ENCODE results near the gene JAZF1.

GRCh38 chr7:28001896-28002295 is 178.7 kb downstream of the JAZF1 start:
- TF ChIP-seq CTCF (IDR thresholded peaks at IDR 0.05) (no peak), POLR2A (IDR thresholded peaks at IDR 0.05) (no peak)
